GM12878 (cell line): ENCODE data around the gene CHST15. TPM values are rescaled to one million over a fixed set of nuclear protein-coding genes. Genes with fewer than 3 reads are reported as not detected.

Source experiments
- DPF2 ChIP-seq: fragments of 450-650 bp; IDR thresholded peaks from 2 replicates; pipeline ENCODE4 v1.6.1; 2017; ENCODE audit warnings: mild to moderate bottlenecking
- EGR1 ChIP-seq, 2 experiments: IDR thresholded peaks; 1 replicate in 1 of 2; 2 replicates in 1 of 2; pipeline ENCODE4 v1.6.1; 2011 to 2012; ENCODE audit warnings: low read depth in 2 of 2, low read length in 2 of 2, borderline replicate concordance in 1 of 2, mild to moderate bottlenecking in 1 of 2, moderate library complexity in 1 of 2
- ESRRA ChIP-seq: IDR thresholded peaks from 2 replicates; pipeline ENCODE4 v1.6.1; 2012; ENCODE audit warnings: mild to moderate bottlenecking, low read length, improper control_type of control experiment
- HDAC6 ChIP-seq: fragments of 200-600 bp; sonication (generic); IDR thresholded peaks from one replicate; pipeline ENCODE4 v1.8.0; 2017; ENCODE audit warnings: antibody characterized with exemption; ENCODE audit not compliant: unreplicated experiment
- KAT2A ChIP-seq: conservative IDR thresholded peaks from 2 replicates; pipeline ENCODE4 v1.6.1; 2011; ENCODE audit warnings: low read depth, low read length; ENCODE audit not compliant: control insufficient read depth
- MYB ChIP-seq: fragments of 150-350 bp; IDR thresholded peaks from 2 replicates; pipeline ENCODE4 v1.6.1; 2014; ENCODE audit warnings: mild to moderate bottlenecking, low read depth, low read length, borderline replicate concordance
- MYC ChIP-seq: IDR thresholded peaks from 2 replicates; pipeline ENCODE4 v1.6.1; 2011; ENCODE audit warnings: mild to moderate bottlenecking, low read length, moderate library complexity, inconsistent platforms; ENCODE audit not compliant: insufficient read depth, insufficient replicate concordance, insufficient read length, severe bottlenecking
- PAX5 ChIP-seq: IDR thresholded peaks from 2 replicates; pipeline ENCODE4 v1.6.1; 2011; ENCODE audit warnings: low read depth, low read length, borderline replicate concordance
- POLR2A ChIP-seq: IDR thresholded peaks from 2 replicates; pipeline ENCODE4 v1.6.1; 2011; ENCODE audit warnings: low read depth, mild to moderate bottlenecking, low read length
- RBBP5 ChIP-seq: fragments of 200-600 bp; sonication (generic); conservative IDR thresholded peaks from 2 replicates; pipeline ENCODE4 v1.6.1; 2016
- RELA ChIP-seq: fragments of 450-650 bp; IDR thresholded peaks from 2 replicates; pipeline ENCODE4 v1.8.0; 2014; ENCODE audit warnings: borderline replicate concordance; ENCODE audit not compliant: partially characterized antibody
- SMC3 ChIP-seq: IDR thresholded peaks from 2 replicates; pipeline ENCODE4 v1.6.1; 2011; ENCODE audit warnings: low read length, improper control_type of control experiment, borderline replicate concordance
- TBL1XR1 ChIP-seq: IDR thresholded peaks from 2 replicates; pipeline ENCODE4 v1.6.1; 2012; ENCODE audit warnings: low read depth, low read length, improper control_type of control experiment
- ZNF24 ChIP-seq: fragments of 450-650 bp; IDR thresholded peaks from 2 replicates; pipeline ENCODE4 v1.6.1; 2017; ENCODE audit warnings: antibody characterized with exemption, mild to moderate bottlenecking
- polyA plus RNA-seq, 11 experiments: library from polyadenylated mRNA; depleted of rRNA in 4 of 11; unstranded in 6 of 11; stranded (reverse) in 5 of 11; fragments of >200 nt; fragmentation: Nextera tagmentation in 4 of 11; fragmentation: Illumina TruSeq in 1 of 11; extraction: Ambion mirVana in 4 of 11; extraction: Trizol in 1 of 11; gene quantifications; 1 replicate in 1 of 11; 2 replicates in 10 of 11; pipeline versions ENCODE4 v1.2.1 to v1.2.3, GENCODE V29; 2011 to 2016; ENCODE audit warnings: inconsistent platforms in 2 of 11, missing spikeins in 2 of 11, low read depth in 1 of 11
- total RNA-seq, 4 experiments: library from RNA; depleted of rRNA in 3 of 4; stranded (reverse); fragments of >200 nt in 3 of 4; fragmentation: Illumina TruSeq in 1 of 4; extraction: Trizol in 1 of 4; gene quantifications; 2 replicates each; pipeline versions ENCODE4 v1.2.1 to v1.2.3, GENCODE V29; 2013 to 2021
- TF ChIP-seq, protein P1 (sequence below): IDR thresholded peaks from 2 replicates; pipeline ENCODE4 v1.6.1; 2011; ENCODE audit warnings: low read depth, mild to moderate bottlenecking, low read length, moderate library complexity, borderline replicate concordance; ENCODE audit errors: extremely low read depth
- TF ChIP-seq, protein P2 (sequence below): IDR thresholded peaks from 2 replicates; pipeline ENCODE4 v1.6.1; 2012; ENCODE audit warnings: mild to moderate bottlenecking, low read depth, low read length
- TF ChIP-seq, protein P3 (sequence below): fragments of 450-650 bp; IDR thresholded peaks from 2 replicates; pipeline ENCODE4 v1.6.1; 2017; ENCODE audit warnings: antibody characterized with exemption, mild to moderate bottlenecking, moderate library complexity
- TF ChIP-seq, protein P4 (sequence below): fragments of 450-650 bp; formaldehyde crosslinking; IDR thresholded peaks from 2 replicates; pipeline ENCODE4 v1.4.0; 2022; ENCODE audit warnings: mild to moderate bottlenecking, moderate library complexity
- TF ChIP-seq, protein P5 (sequence below): IDR thresholded peaks from 2 replicates; pipeline ENCODE4 v1.6.1; 2012; ENCODE audit warnings: low read depth, low read length, improper control_type of control experiment

CHST15 gene
- total and polyA plus RNA-seq, 10 of the 15 experiments (the other 5 are each of a cell fraction or from before 2014, with no cell fraction given), result 0.02 to 0.53 (median 0.05) TPM; not detected in 1

DNA sequence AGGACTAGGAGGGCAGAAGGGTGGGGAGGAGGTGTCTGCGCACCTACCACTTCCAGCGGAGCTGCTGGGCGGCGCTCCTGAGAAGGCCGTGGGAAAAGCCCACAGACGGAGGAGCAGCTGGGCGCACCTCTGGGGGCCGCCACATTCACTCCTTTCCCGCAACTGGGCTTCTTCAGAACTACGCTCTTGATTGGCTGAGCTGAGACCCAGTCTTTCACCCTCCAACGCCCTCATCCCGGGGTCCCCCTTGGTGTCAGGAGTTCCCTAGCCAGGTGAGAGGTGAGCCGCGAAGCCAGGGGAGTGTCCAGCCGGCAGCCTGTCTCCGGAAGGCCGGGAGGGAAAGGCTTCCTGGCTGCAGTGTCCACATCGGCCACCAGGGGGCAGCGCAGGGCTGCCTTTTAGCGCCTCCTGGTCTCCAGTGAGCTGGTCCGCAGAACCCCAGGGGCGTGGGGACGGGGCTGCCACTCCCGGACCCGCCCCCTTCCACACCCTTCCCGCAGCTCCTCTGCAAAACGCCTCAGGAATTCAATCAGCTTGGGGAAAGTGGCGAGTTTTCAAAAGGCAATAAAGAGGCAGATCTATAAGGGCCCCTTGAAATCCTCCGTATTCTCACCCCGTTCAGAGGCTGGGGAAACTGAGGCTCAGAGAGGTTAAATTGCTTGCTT is 98.8 kb downstream of the CHST15 start (continued):
- TF ChIP-seq ZNF24 (no peak), TBL1XR1 (no peak), SMC3 (peak; percentile 97), ESRRA (no peak), KAT2A (no peak), HDAC6 (no peak), EGR1 (IDR thresholded peaks at IDR 0.05; ENCODE audit: borderline replicate concordance in 1 of 2, low read depth in 2 of 2, low read length in 2 of 2) (no peak), PAX5 (no peak), MYC (no peak), POLR2A (no peak), DPF2 (no peak), RBBP5 (no peak), MYB (no peak), RELA (no peak)
- TF ChIP-seq, protein P1, sequence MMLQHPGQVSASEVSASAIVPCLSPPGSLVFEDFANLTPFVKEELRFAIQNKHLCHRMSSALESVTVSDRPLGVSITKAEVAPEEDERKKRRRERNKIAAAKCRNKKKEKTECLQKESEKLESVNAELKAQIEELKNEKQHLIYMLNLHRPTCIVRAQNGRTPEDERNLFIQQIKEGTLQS, result no peak
- TF ChIP-seq, protein P2, sequence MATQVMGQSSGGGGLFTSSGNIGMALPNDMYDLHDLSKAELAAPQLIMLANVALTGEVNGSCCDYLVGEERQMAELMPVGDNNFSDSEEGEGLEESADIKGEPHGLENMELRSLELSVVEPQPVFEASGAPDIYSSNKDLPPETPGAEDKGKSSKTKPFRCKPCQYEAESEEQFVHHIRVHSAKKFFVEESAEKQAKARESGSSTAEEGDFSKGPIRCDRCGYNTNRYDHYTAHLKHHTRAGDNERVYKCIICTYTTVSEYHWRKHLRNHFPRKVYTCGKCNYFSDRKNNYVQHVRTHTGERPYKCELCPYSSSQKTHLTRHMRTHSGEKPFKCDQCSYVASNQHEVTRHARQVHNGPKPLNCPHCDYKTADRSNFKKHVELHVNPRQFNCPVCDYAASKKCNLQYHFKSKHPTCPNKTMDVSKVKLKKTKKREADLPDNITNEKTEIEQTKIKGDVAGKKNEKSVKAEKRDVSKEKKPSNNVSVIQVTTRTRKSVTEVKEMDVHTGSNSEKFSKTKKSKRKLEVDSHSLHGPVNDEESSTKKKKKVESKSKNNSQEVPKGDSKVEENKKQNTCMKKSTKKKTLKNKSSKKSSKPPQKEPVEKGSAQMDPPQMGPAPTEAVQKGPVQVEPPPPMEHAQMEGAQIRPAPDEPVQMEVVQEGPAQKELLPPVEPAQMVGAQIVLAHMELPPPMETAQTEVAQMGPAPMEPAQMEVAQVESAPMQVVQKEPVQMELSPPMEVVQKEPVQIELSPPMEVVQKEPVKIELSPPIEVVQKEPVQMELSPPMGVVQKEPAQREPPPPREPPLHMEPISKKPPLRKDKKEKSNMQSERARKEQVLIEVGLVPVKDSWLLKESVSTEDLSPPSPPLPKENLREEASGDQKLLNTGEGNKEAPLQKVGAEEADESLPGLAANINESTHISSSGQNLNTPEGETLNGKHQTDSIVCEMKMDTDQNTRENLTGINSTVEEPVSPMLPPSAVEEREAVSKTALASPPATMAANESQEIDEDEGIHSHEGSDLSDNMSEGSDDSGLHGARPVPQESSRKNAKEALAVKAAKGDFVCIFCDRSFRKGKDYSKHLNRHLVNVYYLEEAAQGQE, result no peak
- TF ChIP-seq, protein P3, sequence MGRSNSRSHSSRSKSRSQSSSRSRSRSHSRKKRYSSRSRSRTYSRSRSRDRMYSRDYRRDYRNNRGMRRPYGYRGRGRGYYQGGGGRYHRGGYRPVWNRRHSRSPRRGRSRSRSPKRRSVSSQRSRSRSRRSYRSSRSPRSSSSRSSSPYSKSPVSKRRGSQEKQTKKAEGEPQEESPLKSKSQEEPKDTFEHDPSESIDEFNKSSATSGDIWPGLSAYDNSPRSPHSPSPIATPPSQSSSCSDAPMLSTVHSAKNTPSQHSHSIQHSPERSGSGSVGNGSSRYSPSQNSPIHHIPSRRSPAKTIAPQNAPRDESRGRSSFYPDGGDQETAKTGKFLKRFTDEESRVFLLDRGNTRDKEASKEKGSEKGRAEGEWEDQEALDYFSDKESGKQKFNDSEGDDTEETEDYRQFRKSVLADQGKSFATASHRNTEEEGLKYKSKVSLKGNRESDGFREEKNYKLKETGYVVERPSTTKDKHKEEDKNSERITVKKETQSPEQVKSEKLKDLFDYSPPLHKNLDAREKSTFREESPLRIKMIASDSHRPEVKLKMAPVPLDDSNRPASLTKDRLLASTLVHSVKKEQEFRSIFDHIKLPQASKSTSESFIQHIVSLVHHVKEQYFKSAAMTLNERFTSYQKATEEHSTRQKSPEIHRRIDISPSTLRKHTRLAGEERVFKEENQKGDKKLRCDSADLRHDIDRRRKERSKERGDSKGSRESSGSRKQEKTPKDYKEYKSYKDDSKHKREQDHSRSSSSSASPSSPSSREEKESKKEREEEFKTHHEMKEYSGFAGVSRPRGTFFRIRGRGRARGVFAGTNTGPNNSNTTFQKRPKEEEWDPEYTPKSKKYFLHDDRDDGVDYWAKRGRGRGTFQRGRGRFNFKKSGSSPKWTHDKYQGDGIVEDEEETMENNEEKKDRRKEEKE, result no peak
- TF ChIP-seq, protein P4, sequence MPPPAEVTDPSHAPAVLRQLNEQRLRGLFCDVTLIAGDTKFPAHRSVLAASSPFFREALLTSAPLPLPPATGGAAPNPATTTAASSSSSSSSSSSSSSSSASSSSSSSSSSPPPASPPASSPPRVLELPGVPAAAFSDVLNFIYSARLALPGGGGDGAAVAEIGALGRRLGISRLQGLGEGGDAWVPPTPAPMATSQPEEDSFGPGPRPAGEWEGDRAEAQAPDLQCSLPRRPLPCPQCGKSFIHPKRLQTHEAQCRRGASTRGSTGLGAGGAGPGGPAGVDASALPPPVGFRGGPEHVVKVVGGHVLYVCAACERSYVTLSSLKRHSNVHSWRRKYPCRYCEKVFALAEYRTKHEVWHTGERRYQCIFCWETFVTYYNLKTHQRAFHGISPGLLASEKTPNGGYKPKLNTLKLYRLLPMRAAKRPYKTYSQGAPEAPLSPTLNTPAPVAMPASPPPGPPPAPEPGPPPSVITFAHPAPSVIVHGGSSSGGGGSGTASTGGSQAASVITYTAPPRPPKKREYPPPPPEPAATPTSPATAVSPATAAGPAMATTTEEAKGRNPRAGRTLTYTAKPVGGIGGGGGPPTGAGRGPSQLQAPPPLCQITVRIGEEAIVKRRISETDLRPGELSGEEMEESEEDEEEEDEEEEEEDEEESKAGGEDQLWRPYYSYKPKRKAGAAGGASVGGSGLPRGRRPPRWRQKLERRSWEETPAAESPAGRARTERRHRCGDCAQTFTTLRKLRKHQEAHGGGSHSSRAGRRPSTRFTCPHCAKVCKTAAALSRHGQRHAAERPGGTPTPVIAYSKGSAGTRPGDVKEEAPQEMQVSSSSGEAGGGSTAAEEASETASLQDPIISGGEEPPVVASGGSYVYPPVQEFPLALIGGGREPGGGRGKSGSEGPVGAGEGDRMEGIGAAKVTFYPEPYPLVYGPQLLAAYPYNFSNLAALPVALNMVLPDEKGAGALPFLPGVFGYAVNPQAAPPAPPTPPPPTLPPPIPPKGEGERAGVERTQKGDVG (CRISPR knock-in tag), result no peak
- TF ChIP-seq, protein P5, sequence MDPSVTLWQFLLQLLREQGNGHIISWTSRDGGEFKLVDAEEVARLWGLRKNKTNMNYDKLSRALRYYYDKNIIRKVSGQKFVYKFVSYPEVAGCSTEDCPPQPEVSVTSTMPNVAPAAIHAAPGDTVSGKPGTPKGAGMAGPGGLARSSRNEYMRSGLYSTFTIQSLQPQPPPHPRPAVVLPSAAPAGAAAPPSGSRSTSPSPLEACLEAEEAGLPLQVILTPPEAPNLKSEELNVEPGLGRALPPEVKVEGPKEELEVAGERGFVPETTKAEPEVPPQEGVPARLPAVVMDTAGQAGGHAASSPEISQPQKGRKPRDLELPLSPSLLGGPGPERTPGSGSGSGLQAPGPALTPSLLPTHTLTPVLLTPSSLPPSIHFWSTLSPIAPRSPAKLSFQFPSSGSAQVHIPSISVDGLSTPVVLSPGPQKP, result no peak
